Mucosa of descending colon (tissue), 3 donors: ENCODE measurements around the gene LPA. TPM values are rescaled to one million over a fixed set of nuclear protein-coding genes. Genes with fewer than 3 reads are reported as not detected.
"Not testable (repeated sequence)": the region's sequence is repeated elsewhere in the genome, so short reads cannot be mapped to it uniquely, and the experiment has no call there.

Source experiments
- ATAC-seq: fragments of 200-7000 bp; cut with Tn5 transposase; one replicate; pipeline ENCODE4 v1.9.1; 2020; ENCODE audit warnings: mild to moderate bottlenecking, moderate library complexity
- DNase-seq, 3 donors: peaks; one replicate each; pipeline ENCODE4 v3.0.0-alpha.2; 2020
- H3K36me3 ChIP-seq: fragments of 200-600 bp; one replicate; pipeline ENCODE4 v1.8.0; 2021; ENCODE audit warnings: low read depth, mild to moderate bottlenecking
- H3K4me1 ChIP-seq: fragments of 200-600 bp; one replicate; pipeline ENCODE4 v1.8.0; 2021; ENCODE audit warnings: low read depth, mild to moderate bottlenecking
- H3K4me3 ChIP-seq: fragments of 200-600 bp; one replicate; pipeline ENCODE4 v1.8.0; 2021; ENCODE audit warnings: mild to moderate bottlenecking
- H3K9me3 ChIP-seq: fragments of 200-600 bp; one replicate; pipeline ENCODE4 v1.8.0; 2021; ENCODE audit warnings: mild to moderate bottlenecking
- CTCF ChIP-seq: fragments of 200-600 bp; IDR thresholded peaks from one replicate; pipeline ENCODE4 v1.8.0; 2022; ENCODE audit warnings: antibody characterized with exemption, mild to moderate bottlenecking
- intact Hi-C, 2 donors: fragments of 100-400 bp; cut with DNase I in 1 of 2; cut with micrococcal nuclease in 1 of 2; formaldehyde crosslinking; loops; one replicate each; pipeline versions ENCODE4 v1.11.0 to v1.11.1; 2022; cut with DNase I, micrococcal nuclease
- total RNA-seq, 3 donors: library from RNA; stranded (reverse); fragmentation: NEBNext Ultra II Directional in 2 of 3; extraction: Animal tissue kit (Norgen Biotek cat#: 25700) in 2 of 3; gene quantifications; one replicate each; pipeline versions ENCODE4 v1.2.1 to v1.2.4, GENCODE V29; 2021 to 2023
- donor health status: DM: no; HTN: no; CAD: no; lungs with moderate emphysema.
- donor health status: DM: no; HTN: no; CAD: no.
- donor health status: DM: no; HTN: yes; CAD: no.

Gene LPA
- total RNA-seq, 3 donors from 2014 or later: 0.03 to 0.22 TPM; not detected in 1

DNA sequence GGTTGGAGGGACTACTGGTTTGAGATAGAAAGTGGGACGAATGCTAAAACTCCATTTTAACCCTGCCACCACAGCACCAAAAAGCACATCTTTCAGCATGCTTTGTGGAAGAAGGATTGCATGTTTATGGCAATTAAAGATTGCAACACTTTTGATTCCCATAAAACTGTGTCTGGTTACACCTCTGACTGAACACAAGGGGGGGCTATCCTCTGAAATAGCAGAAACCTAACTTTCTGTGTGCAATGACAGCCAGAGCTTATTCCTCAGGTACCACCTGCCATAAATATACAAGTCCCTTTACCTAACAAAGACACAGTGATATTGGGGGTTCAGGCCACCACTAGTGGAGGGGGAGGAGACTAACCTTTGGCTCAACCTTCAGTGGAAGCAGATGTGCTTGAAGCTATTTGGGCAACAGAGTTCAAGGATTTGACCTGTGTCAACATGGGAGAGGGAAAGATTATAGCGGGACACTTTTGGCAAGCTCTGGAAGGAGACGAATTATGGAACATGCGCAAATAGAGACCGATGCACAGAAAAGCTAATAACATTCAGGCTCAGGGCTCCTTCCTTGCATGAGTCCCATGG, 28.4 kb upstream of the LPA start:
- TF ChIP-seq CTCF: no peak
- no peak for ATAC-seq
- Histone ChIP-seq H3K9me3 (no peaks in the 10 kb centered on the region), H3K36me3 (no peaks in the 10 kb centered on the region), H3K4me3 (no peak overlapping the region), H3K4me1 (no peaks in the 10 kb centered on the region)
- DNase-seq: no peak
- intact Hi-C loops: no loop called here

DNA sequence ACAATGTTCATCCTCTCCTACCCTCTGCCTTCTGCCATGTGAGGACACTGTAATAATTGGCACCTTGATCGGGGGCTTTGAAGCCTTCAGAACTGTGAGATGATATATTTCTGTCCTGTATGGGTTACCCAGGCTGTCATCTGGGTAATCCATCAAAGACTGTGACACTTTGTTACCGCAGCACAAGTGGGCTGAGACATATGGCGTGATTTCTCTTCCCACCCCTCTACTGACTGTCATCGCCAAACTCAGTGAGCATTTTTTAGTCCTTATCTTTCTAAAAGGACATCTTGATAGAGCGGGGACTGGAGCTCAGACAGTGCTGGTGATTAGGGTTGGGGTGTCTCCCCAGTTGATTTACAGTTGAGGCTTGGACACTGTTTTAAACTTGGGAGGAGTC, 27.5 kb upstream of the LPA start:
- no peak for DNase-seq
- no peak for TF ChIP-seq CTCF
- Histone ChIP-seq H3K4me1 (no peaks in the 10 kb centered on the region), H3K9me3 (no peaks in the 10 kb centered on the region), H3K36me3 (no peaks in the 10 kb centered on the region), H3K4me3 (no peak overlapping the region)
- intact Hi-C loops: no loop called here
- ATAC-seq: no peak

- Histone ChIP-seq H3K4me3 (no peak overlapping the region), H3K4me1 (no peaks in the 10 kb centered on the region), H3K36me3 (no peaks in the 10 kb centered on the region), H3K9me3 (no peaks in the 10 kb centered on the region)
- ATAC-seq: no peak
- intact Hi-C loops: no loop called here
- TF ChIP-seq CTCF: no peak
- DNase-seq: no peak
Observed at GRCh38 chr6:160690458-160690857, 26.4 kb upstream of the LPA start.

GRCh38 chr6:160685762-160686450, 21.8 kb upstream of the LPA start:
- TF ChIP-seq CTCF: no peak
- H3K36me3 ChIP-seq: no peaks in the 10 kb centered on the region
- H3K9me3 ChIP-seq: no peaks in the 10 kb centered on the region
- no peaks in the 10 kb centered on the region for H3K4me1 ChIP-seq
- intact Hi-C loops: no loop called here
- ATAC-seq (no peak), DNase-seq (no peak)
- no peak overlapping the region for H3K4me3 ChIP-seq

GRCh38 chr6:160685101-160685761, 21.2 kb upstream of the LPA start:
- H3K4me1 ChIP-seq, H3K4me3 ChIP-seq, ATAC-seq, H3K36me3 ChIP-seq, DNase-seq, H3K9me3 ChIP-seq, intact Hi-C loops: not testable (repeated sequence)

DNA sequence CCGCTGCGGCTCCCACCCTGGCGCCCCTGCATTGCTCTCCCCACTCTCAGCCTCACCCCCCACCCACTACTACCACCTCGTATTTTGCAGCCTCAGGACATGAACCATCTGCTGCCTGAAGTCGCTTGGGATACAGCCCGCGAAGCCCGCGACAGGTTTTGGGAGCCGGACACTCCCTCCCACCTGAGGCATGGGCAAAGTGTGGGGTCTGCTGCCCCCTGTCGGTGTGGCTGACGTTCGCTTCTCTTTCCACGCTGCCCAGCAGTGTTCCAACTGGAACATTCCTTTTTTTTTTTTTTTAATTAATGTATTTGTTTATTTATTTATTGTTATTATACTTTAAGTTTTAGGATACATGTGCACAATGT, 15.3 kb upstream of the LPA start:
- no peak for TF ChIP-seq CTCF
- ATAC-seq (no peak), DNase-seq (no peak)
- Histone ChIP-seq H3K36me3 (no peaks in the 10 kb centered on the region), H3K9me3 (no peaks in the 10 kb centered on the region), H3K4me3 (no peak overlapping the region), H3K4me1 (no peaks in the 10 kb centered on the region)
- intact Hi-C loops: no loop called here
